HG03571 (cell line): Measurements from ENCODE around the gene SLC10A3.

Experiments used
- ATAC-seq: cut with Tn5 transposase; IDR thresholded peaks from one replicate; pipeline ENCODE4 v1.9.1; 2021; ENCODE audit not compliant: unreplicated experiment

Gene SLC10A3

DNA sequence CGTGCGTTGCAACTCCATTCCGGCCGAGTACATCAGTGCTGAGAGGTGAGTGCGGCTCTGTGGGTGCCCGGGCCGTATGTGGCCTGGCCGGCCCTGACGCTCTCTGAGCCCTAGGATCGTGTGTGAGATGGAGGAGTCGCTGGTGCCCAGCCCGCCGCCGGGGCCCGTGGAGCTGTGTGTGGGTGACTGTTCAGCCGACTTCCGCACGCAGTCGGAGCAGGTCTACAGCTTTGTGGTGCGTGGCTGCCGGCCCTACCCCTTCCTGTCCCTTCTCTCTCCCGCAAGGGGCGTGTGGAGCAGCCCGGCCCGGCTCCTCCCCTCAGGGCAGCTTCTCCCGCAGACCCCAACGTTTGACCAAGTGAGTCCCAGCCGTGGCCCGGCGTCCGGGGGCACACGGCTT lies 24.4 kb downstream of the SLC10A3 start:
- ATAC-seq = no peak

- no peak for ATAC-seq
Measured at GRCh38 chrX:154465601-154466000, 24.8 kb downstream of the SLC10A3 start.

GRCh38 chrX:154464806-154465365 lies 25.5 kb downstream of the SLC10A3 start:
- no peak for ATAC-seq

GRCh38 chrX:154463611-154464220 lies 26.7 kb downstream of the SLC10A3 start:
- ATAC-seq = no peak

DNA sequence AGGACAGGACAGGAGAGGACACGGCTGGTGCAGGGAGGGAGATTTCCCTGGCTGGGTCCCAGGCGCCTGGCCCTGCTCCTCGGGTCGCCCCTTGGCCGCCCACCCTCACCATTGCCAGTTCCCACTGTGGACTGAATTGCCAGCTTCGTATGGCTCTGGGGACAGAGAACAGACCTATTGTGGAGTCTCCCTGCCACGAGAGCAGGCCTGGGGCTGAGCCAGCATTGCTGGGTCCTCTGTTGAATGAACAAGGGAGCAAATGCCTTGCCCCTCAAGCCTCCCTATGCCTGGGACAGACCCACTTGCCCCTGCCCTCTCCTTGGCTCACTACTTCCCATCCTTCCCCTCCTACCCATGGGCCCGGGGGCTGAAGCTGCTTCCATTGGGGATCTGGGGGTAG lies 28.0 kb downstream of the SLC10A3 start:
- no peak for ATAC-seq

GRCh38 chrX:154460326-154460725 lies 30.1 kb downstream of the SLC10A3 start:
- no peak for ATAC-seq

GRCh38 chrX:154459832-154460231 lies 30.6 kb downstream of the SLC10A3 start:
- no peak for ATAC-seq

GRCh38 chrX:154458954-154459778 lies 31.3 kb downstream of the SLC10A3 start:
- ATAC-seq = no peak

DNA sequence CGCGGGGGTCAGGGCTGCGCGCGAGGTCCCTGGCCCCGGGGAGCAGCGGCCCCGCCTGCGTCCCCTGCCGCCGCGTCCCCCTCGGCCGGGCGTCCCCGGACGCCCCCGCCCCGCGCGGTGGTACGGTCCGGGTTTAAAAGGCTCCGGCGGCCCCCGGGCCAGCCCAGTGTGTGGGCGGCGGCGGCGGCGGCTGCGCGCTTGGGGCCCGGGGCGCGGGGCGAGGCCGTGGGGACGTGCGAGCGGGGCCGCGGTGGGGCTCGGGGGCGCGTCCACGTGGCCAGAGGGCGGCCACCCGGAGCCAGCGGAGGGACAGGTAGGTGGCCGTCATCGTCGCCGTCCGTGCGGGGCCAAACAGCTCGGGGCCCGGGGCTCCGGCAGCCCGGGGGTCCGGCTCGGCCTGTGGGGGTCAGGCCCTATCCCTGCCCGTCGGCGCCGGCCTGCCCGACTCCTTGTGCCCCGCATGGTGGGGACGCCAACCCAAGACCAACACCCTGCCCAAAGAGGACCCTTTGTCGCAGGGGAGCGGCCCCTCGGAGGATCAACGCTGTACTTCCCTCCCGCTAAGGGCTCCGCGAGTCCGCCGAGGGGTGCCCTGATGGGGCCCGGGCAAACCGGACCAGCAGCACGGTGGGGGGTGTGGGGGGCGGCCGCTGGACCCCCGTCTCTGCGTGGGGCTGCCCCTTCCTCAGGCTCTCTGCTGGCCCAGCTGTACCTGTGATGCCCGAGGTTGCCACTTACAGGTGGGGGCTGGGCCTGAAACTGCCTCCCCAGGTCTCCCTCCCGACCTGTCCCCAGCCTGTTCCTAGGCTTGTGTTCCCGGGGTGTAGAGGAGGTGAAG lies 32.1 kb downstream of the SLC10A3 start, which contains the start of gene PLXNA3:
Gene PLXNA3 (plus strand): TSS at position 166 of the 838 bp plus-strand sequence. CDS start 1,903 bp downstream, outside the sequence.
- ATAC-seq = peak; percentile 63

DNA sequence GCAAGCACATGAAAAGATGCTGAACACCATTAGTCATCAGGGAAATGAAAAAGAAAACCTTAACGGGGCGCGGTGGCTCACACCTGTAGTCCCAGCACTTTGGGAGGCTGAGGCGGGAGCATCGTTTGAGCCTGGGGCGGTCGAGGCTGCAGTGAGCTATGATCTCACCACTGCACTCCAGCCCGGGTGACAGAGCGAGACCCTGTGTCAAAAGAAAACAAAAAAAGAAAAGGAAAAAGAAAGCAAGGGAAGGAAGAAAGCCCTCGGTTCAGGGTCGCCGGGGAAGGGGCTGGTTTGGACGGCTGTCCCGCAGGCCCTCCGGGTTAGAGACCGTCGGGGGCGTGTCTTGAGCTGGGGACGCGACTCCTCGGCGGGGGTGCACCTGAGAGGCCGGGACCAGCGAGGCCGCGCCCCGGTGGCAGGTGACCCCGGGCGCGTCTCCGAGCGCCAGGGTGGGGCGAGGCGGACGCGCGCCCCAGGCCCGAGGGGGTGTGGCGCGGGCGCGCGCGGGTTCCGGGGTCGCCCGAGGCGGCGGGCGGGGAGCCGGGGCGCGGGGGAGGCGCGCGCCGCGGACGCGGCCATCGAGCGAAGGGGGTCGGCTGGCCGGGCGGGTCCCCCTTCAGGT lies 32.8 kb downstream of the SLC10A3 start:
- peak; percentile 49 for ATAC-seq

DNA sequence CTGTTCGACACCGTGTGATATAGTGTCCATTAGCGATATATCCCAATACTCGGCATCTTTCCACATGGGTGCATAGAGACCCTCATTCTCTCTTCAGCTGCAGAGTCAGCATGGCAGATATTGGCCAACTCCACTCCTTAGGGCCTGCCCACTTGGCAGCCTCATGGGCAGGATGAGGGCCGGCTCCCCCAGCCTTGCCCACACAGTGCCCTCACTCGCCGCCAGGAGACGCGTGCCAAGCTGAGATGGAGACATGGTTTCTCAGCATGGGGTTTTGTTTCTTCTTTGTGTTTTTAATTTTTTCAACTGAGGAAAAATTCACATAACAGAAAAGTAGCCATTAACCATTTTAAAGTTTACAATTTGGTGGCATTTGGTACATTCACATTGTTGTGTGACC lies 37.6 kb downstream of the SLC10A3 start:
- no peak for ATAC-seq

GRCh38 chrX:154450312-154450711 lies 40.1 kb downstream of the SLC10A3 start:
- ATAC-seq = no peak

DNA sequence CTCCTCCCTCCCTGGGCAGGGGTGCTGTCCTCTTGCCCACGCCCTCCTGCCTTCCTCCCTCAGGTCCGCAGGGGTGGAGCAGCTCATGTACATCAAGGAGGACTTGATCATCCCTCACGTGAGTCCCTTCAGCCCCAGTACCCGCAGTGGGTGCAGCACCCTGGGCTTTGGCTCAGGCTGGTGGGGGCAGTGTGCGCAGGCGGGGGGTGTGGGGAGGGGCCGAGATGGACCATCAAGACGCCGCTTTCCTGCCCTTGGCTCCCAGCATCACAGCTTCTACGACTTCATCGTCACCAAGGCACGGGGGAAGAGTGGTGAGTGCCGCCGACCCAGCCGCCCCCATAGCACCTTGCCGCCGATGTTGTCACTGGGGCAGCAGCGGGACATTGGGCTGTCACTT lies 40.8 kb downstream of the SLC10A3 start:
- ATAC-seq = no peak

GRCh38 chrX:154448484-154448883 lies 41.9 kb downstream of the SLC10A3 start:
- no peak for ATAC-seq

DNA sequence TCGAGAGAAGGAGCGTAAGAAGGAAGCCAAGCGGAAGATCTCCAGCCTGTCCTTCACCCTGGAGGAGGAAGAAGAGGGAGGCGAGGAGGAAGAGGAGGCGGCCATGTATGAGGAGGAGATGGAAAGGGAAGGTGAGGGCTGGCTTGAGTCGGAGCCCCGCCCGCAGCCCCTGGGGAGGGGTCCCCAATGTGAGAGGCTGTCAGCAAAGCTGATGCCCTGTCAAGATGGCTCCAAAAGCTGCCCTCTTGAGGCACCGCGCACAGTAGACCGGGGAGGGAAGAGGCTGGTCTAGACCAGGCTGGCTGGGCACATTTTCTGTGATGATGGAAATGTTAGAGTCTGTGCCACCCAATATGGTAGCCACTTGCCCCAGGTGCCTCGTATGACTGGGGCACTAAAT lies 44.0 kb downstream of the SLC10A3 start:
- ATAC-seq = no peak

- no peak for ATAC-seq
Measured at GRCh38 chrX:154445776-154446175, 44.7 kb downstream of the SLC10A3 start.

DNA sequence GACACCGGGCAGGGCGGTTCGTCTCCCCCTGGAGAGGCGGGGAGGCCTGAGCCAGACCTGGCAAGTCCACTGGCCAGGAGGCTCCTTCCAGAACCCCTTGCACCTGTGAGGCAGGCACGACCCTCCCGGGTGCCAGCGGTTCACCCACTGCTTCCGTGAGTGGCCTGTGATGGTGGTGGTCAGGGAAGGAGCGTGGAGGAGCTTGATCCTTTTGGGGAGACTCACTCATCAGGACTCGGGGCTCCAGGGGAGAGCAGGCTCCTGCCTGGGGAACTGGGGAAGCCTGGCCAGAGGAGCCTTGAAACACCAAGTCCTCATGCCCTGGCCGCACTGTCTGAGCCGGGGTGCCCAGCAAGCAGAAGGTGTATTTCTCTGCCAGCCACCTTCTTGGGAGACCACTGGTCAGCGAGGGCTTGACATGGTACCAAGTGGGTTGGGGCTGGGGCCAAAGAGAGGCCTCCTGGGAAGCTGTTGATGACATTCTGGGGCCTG lies 45.6 kb downstream of the SLC10A3 start:
- no peak for ATAC-seq

- ATAC-seq = peak; percentile 72
Measured at GRCh38 chrX:154443992-154444754, 46.3 kb downstream of the SLC10A3 start, which contains the start of gene FAM50A. FAM50A (plus strand) TSS chrX:154444141; CDS start chrX:154444236, 95 bp downstream.

DNA sequence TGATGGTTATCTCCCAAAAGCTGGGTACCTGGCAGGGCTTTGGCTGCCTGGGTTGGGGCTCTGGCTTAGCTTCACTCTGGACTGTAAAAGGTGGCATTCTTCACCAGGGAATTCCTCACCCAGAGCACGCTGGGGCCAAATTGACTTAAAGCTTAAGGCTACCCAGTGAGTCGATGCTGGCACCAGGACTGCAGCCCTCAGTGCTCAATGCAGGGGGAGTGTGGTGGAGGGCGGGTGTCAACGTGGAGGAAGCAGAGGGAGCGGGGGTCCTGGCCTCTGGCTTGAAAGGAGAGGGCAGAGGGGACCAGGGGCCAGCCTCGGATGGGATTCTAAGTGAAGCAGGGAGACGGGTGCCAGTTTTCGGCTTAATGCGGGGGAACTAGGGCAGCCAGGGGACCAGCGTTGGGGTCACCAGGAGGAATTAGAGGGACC lies 46.9 kb downstream of the SLC10A3 start:
- ATAC-seq = no peak
